Liver (tissue), 9 donors: ENCODE data around the gene BBIP1. TPM values are rescaled to one million over a fixed set of nuclear protein-coding genes. Genes with fewer than 3 reads are reported as not detected.

ENCODE experiments used
- DNase-seq: peaks from one replicate; pipeline ENCODE4 v3.0.0-alpha.2; 2017; ENCODE audit warnings: low spot score
- H3K27ac ChIP-seq, 2 donors: one replicate each; pipeline ENCODE4 v1.7.0; 2013; ENCODE audit warnings: inconsistent platforms in 2 of 2, low read length in 2 of 2, control low read depth in 1 of 2, low read depth in 1 of 2, mild to moderate bottlenecking in 1 of 2
- H3K27me3 ChIP-seq, 4 donors: one replicate each; pipeline versions ENCODE4 v1.6.1 to v1.7.0; 2013; ENCODE audit warnings: low read length in 3 of 4, inconsistent platforms in 1 of 4, mild to moderate bottlenecking in 1 of 4, moderate library complexity in 1 of 4; ENCODE audit not compliant: control insufficient read depth in 4 of 4, insufficient read depth in 4 of 4
- H3K36me3 ChIP-seq, 4 donors: one replicate each; pipeline versions ENCODE4 v1.6.1 to v1.7.0; 2013; ENCODE audit warnings: low read length in 3 of 4, mild to moderate bottlenecking in 3 of 4, low read depth in 1 of 4, moderate library complexity in 1 of 4; ENCODE audit not compliant: control insufficient read depth in 4 of 4, insufficient read depth in 3 of 4
- H3K4me1 ChIP-seq, 4 donors: one replicate each; pipeline versions ENCODE4 v1.6.1 to v1.7.0; 2013; ENCODE audit warnings: low read length in 3 of 4, mild to moderate bottlenecking in 3 of 4, moderate library complexity in 1 of 4; ENCODE audit not compliant: control insufficient read depth in 4 of 4, insufficient read depth in 4 of 4
- H3K4me3 ChIP-seq, 3 donors: one replicate each; pipeline versions ENCODE4 v1.6.1 to v1.7.0; 2013; ENCODE audit warnings: low read length in 3 of 3, control low read depth in 1 of 3, low read depth in 1 of 3, mild to moderate bottlenecking in 1 of 3
- H3K9ac ChIP-seq, 2 donors: one replicate each; pipeline ENCODE4 v1.7.0; 2013; ENCODE audit warnings: low read length in 2 of 2, mild to moderate bottlenecking in 2 of 2, moderate library complexity in 2 of 2, control low read depth in 1 of 2, low read depth in 1 of 2
- H3K9me3 ChIP-seq, 4 donors: one replicate each; pipeline versions ENCODE4 v1.6.1 to v1.7.0; 2013; ENCODE audit warnings: low read length in 3 of 4; ENCODE audit not compliant: control insufficient read depth in 4 of 4
- EGR1 ChIP-seq, 2 donors: IDR thresholded peaks; 2 replicates each; pipeline ENCODE4 v1.6.1; 2016 to 2018; ENCODE audit warnings: antibody characterized with exemption in 2 of 2, low read depth in 2 of 2
- FOXA1 ChIP-seq: IDR thresholded peaks from 2 replicates; pipeline ENCODE4 v1.6.1; 2016; ENCODE audit warnings: antibody characterized with exemption
- FOXA2 ChIP-seq: IDR thresholded peaks from 2 replicates; pipeline ENCODE4 v1.6.1; 2016; ENCODE audit warnings: antibody characterized with exemption
- GABPA ChIP-seq, 2 donors: IDR thresholded peaks in 1 of 2; conservative IDR thresholded peaks in 1 of 2; 2 replicates each; pipeline ENCODE4 v1.6.1; 2016; ENCODE audit warnings: antibody characterized with exemption in 2 of 2, mild to moderate bottlenecking in 1 of 2, moderate library complexity in 1 of 2
- HNF4A ChIP-seq, 2 donors: conservative IDR thresholded peaks; 2 replicates each; pipeline ENCODE4 v1.6.1; 2016; ENCODE audit warnings: antibody characterized with exemption in 2 of 2, mild to moderate bottlenecking in 2 of 2
- HNF4G ChIP-seq: IDR thresholded peaks from 2 replicates; pipeline ENCODE4 v1.6.1; 2016; ENCODE audit warnings: antibody characterized with exemption
- NR2F2 ChIP-seq: IDR thresholded peaks from 2 replicates; pipeline ENCODE4 v1.6.1; 2016; ENCODE audit warnings: antibody characterized with exemption
- RAD21 ChIP-seq, 2 donors: IDR thresholded peaks; 2 replicates each; pipeline ENCODE4 v1.6.1; 2016; ENCODE audit warnings: antibody characterized with exemption in 2 of 2, mild to moderate bottlenecking in 2 of 2
- RXRA ChIP-seq, 2 donors: IDR thresholded peaks; 2 replicates each; pipeline ENCODE4 v1.6.1; 2017 to 2018; ENCODE audit warnings: antibody characterized with exemption in 2 of 2, mild to moderate bottlenecking in 1 of 2
- YY1 ChIP-seq: IDR thresholded peaks from 2 replicates; pipeline ENCODE4 v1.6.1; 2016; ENCODE audit warnings: antibody characterized with exemption, mild to moderate bottlenecking
- WGBS: extraction: QIAGEN DNeasy Blood & Tissue Kit; methylation state at CpG from one replicate; pipeline ENCODE4 v1.1.7; 2013; 5-methylcytosine and 5-hydroxymethylcytosine counted together
- polyA plus RNA-seq, 2 donors: library from polyadenylated mRNA; stranded (reverse) in 1 of 2; unstranded in 1 of 2; fragments of 200-250 nt in 1 of 2; fragments of >200 nt in 1 of 2; fragmentation: Nextera tagmentation in 1 of 2; extraction: Ambion mirVana in 1 of 2; gene quantifications; one replicate each; pipeline versions ENCODE4 v1.2.1 to v1.2.3, GENCODE V29; 2013 to 2015
- total RNA-seq, 2 donors: library from RNA; depleted of rRNA; stranded (reverse); fragments of >200 nt; gene quantifications; one replicate each; pipeline ENCODE4 v1.2.3, GENCODE V29; 2014
- TF ChIP-seq, protein P1 (sequence below): fragments of 150-350 bp; IDR thresholded peaks from 2 replicates; pipeline ENCODE4 v1.5.1; 2017; ENCODE audit warnings: improper control_type of control experiment, low read depth, low read length; ENCODE audit not compliant: missing input control
- TF ChIP-seq, protein P2 (sequence below): IDR thresholded peaks from 2 replicates; pipeline ENCODE4 v1.6.1; 2016; ENCODE audit warnings: antibody characterized with exemption
- TF ChIP-seq, protein P3 (sequence below): IDR thresholded peaks from 2 replicates; pipeline ENCODE4 v1.6.1; 2016; ENCODE audit warnings: antibody characterized with exemption, mild to moderate bottlenecking
- TF ChIP-seq, protein P4 (sequence below): IDR thresholded peaks from 2 replicates; pipeline ENCODE4 v1.6.1; 2016; ENCODE audit warnings: antibody characterized with exemption
- donor health status: healthy.
- donor health status: healthy.
- donor health status: healthy.
- donor health status: healthy.
- donor health status: healthy.

BBIP1 gene
- total and polyA plus RNA-seq, 4 donors = 10.4 to 15.8 (median 11.1) TPM

DNA sequence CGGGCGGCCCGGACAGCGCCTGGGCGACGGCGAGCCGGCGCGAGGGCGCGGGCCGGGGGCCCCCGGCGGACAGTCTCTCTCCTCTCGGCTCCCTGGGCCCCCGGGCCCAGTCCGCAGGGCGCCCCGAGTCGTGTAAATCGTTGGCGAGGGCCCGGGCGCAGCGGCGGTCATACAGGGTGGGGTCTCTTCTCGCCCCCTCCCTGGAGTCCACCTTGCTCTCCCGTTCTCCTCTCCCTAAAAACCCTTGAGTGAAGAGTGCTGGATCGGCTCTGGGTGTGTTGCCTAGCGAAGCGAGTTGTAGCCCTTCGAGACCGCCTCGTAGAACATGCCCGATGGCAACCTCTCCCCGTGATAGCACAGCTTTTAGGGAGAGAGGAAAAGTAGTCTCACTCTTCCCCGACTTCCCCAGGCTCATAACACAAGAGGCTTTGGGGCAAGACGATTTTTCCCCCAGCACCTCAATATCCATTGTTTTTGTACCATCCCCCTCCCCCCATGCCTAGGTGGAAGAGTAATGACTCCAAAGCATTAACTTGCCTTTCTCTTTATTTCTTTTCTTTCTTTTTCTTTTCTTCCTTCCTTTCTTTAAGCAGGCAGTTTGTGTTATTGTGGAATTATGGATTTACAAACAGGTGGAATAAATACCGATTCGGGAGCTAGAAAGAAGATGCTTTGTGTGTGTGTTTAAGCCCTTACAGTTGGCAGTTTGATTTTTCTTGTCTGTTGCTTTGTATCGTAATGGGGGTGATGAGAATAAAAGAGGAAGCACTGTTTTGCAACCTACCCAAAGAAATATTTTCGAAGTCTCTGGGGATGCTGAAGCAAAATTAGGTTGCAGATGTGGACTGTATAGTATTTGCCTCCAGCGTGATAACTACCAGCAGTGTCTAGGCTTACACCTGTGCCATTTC, 1.2 kb upstream of the BBIP1 start:
- Histone ChIP-seq H3K4me3 (peak overlapping the region; percentile 89 to 97 (median 97)), H3K4me1 (peaks cover 3 to 29% (median 22%) of the 10 kb centered on the region in 4 donors), H3K36me3 (no peaks in the 10 kb centered on the region), H3K27me3 (no peaks in the 10 kb centered on the region), H3K9me3 (no peaks in the 10 kb centered on the region), H3K27ac (peak overlapping the region; percentile 93 to 95), H3K9ac (peak overlapping the region; percentile 72 to 91)
- WGBS = under 1% methylated on average over 44 of the region's 44 CpGs
- peak; percentile 63 for DNase-seq
- peak in 1 of 2 donors; percentile 9 for TF ChIP-seq RAD21 (IDR thresholded peaks at IDR 0.05)
- TF ChIP-seq, protein P1, sequence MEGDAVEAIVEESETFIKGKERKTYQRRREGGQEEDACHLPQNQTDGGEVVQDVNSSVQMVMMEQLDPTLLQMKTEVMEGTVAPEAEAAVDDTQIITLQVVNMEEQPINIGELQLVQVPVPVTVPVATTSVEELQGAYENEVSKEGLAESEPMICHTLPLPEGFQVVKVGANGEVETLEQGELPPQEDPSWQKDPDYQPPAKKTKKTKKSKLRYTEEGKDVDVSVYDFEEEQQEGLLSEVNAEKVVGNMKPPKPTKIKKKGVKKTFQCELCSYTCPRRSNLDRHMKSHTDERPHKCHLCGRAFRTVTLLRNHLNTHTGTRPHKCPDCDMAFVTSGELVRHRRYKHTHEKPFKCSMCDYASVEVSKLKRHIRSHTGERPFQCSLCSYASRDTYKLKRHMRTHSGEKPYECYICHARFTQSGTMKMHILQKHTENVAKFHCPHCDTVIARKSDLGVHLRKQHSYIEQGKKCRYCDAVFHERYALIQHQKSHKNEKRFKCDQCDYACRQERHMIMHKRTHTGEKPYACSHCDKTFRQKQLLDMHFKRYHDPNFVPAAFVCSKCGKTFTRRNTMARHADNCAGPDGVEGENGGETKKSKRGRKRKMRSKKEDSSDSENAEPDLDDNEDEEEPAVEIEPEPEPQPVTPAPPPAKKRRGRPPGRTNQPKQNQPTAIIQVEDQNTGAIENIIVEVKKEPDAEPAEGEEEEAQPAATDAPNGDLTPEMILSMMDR = no peak
- no peak for TF ChIP-seq EGR1 (IDR thresholded peaks at IDR 0.05; ENCODE audit: low read depth in 2 of 2)
- TF ChIP-seq YY1 = peak; percentile 5

DNA sequence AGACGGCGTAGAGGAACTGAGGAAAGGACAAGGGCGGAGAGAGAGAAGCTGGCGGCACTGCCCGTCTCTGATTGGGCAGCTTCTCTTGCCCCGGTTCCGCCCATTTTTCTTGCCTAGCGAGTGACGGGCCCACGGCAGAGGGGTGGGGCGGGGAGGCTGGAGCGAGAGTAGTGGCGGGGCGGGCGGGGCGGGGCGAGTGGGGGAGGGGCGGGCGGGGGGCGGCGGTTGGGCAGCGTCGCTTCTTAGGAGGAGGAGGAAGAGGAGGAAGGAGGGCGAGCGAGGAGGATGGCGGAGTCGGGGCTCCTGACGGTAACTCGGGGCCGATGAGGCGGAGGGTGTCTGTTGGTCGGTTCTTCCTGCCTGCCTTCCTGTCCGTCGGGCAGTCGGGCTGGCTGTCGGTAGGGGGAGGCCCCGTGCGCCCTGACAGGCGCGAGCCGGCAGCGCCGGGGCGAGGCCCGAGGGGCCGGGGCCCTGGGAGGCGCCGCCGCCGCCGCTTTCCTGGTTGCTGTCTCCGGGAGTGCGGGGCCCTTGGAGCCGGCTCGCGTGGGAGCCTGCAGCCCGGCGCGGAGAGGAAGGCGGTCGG, 460 bp upstream of the BBIP1 start, which contains the start of gene SHOC2:
Gene SHOC2 (plus strand): TSS at position 256 of the 583 bp plus-strand sequence. CDS start 44,755 bp downstream, outside the sequence.
- WGBS = under 1% methylated on average over 61 of the region's 61 CpGs
- Histone ChIP-seq H3K9me3 (no peaks in the 10 kb centered on the region), H3K9ac (peak within 1 kb of the TSS; percentile 82 to 98), H3K4me1 (peaks cover 3 to 29% (median 22%) of the 10 kb centered on the region in 4 donors), H3K4me3 (peak within 1 kb of the TSS; percentile 89 to 100 (median 97)), H3K36me3 (no peaks in the 10 kb centered on the region), H3K27ac (peak within 1 kb of the TSS; percentile 99 to 100), H3K27me3 (no peaks in the 10 kb centered on the region)
- TF ChIP-seq, protein P2, sequence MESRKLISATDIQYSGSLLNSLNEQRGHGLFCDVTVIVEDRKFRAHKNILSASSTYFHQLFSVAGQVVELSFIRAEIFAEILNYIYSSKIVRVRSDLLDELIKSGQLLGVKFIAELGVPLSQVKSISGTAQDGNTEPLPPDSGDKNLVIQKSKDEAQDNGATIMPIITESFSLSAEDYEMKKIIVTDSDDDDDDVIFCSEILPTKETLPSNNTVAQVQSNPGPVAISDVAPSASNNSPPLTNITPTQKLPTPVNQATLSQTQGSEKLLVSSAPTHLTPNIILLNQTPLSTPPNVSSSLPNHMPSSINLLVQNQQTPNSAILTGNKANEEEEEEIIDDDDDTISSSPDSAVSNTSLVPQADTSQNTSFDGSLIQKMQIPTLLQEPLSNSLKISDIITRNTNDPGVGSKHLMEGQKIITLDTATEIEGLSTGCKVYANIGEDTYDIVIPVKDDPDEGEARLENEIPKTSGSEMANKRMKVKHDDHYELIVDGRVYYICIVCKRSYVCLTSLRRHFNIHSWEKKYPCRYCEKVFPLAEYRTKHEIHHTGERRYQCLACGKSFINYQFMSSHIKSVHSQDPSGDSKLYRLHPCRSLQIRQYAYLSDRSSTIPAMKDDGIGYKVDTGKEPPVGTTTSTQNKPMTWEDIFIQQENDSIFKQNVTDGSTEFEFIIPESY = peak; percentile 6
- TF ChIP-seq RXRA (IDR thresholded peaks at IDR 0.05) (no peak), RAD21 (IDR thresholded peaks at IDR 0.05) (peak in 1 of 2 donors; percentile 23)
- DNase-seq = peak; percentile 97

DNA sequence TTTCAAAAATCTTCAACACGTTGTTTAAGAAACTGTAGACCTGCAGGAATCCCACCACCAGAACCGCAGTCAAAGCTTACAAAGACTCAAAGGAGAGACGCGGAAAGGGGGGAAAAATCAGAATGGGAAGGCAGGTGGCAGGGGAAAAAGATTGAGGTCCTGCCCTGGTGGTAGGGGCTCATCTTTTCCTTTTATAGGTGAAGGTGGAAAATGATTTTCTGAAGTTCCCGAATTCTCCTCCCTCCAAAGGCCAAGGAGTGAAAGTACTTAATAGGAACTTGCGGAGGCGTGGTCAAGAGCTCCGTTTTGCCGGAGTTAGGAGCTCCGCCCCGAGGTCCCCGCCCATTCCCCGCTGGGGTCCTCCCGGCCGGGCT, 724 bp downstream of the BBIP1 start:
- Histone ChIP-seq H3K27me3 (no peaks in the 10 kb centered on the region), H3K9me3 (no peaks in the 10 kb centered on the region), H3K4me3 (peak overlapping the region; percentile 66 to 100 (median 77)), H3K9ac (peak overlapping the region; percentile 73 to 98), H3K4me1 (peaks cover 3 to 29% (median 17%) of the 10 kb centered on the region in 4 donors), H3K36me3 (no peaks in the 10 kb centered on the region), H3K27ac (peak overlapping the region; percentile 99 to 100)
- peak; percentile 93 for DNase-seq
- WGBS = under 1% methylated on average over 15 of the region's 15 CpGs
- TF ChIP-seq, protein P2 = no peak
- TF ChIP-seq FOXA2 (no peak), HNF4G (no peak), HNF4A (conservative IDR thresholded peaks at IDR 0.05) (no peak), NR2F2 (peak; percentile 20), GABPA (IDR thresholded peaks at IDR 0.05 in 1 of 2, conservative IDR thresholded peaks at IDR 0.05 in 1 of 2) (no peak), EGR1 (IDR thresholded peaks at IDR 0.05; ENCODE audit: low read depth in 2 of 2) (no peak), FOXA1 (no peak), RXRA (IDR thresholded peaks at IDR 0.05) (no peak), RAD21 (IDR thresholded peaks at IDR 0.05) (no peak)
- TF ChIP-seq, protein P3, sequence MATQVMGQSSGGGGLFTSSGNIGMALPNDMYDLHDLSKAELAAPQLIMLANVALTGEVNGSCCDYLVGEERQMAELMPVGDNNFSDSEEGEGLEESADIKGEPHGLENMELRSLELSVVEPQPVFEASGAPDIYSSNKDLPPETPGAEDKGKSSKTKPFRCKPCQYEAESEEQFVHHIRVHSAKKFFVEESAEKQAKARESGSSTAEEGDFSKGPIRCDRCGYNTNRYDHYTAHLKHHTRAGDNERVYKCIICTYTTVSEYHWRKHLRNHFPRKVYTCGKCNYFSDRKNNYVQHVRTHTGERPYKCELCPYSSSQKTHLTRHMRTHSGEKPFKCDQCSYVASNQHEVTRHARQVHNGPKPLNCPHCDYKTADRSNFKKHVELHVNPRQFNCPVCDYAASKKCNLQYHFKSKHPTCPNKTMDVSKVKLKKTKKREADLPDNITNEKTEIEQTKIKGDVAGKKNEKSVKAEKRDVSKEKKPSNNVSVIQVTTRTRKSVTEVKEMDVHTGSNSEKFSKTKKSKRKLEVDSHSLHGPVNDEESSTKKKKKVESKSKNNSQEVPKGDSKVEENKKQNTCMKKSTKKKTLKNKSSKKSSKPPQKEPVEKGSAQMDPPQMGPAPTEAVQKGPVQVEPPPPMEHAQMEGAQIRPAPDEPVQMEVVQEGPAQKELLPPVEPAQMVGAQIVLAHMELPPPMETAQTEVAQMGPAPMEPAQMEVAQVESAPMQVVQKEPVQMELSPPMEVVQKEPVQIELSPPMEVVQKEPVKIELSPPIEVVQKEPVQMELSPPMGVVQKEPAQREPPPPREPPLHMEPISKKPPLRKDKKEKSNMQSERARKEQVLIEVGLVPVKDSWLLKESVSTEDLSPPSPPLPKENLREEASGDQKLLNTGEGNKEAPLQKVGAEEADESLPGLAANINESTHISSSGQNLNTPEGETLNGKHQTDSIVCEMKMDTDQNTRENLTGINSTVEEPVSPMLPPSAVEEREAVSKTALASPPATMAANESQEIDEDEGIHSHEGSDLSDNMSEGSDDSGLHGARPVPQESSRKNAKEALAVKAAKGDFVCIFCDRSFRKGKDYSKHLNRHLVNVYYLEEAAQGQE = no peak
- TF ChIP-seq, protein P4, sequence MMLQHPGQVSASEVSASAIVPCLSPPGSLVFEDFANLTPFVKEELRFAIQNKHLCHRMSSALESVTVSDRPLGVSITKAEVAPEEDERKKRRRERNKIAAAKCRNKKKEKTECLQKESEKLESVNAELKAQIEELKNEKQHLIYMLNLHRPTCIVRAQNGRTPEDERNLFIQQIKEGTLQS = no peak
